HepG2 (cell line): ENCODE measurements around the gene SEMA4A. TPM values are rescaled to one million over a fixed set of nuclear protein-coding genes. Genes with fewer than 3 reads are reported as not detected.

ENCODE experiments used
- ATAC-seq: fragments of 200-7000 bp; cut with Tn5 transposase; 3 replicates; pipeline ENCODE4 v1.9.1; 2020; ENCODE audit warnings: mild to moderate bottlenecking, moderate library complexity
- BruUV-seq: library from RNA; stranded (reverse); fragments of 400-500 nt; replicated peaks from 2 replicates; lab custom pipeline; 2021; lab: Mats Ljungman, UMichigan
- CTCF ChIA-PET: fragments of 300-600 bp; formaldehyde crosslinking; extraction: SDS; loops from one replicate; lab custom pipeline; 2021; ENCODE audit warnings: low total read pairs, inconsistent platforms, low intra/inter-chr PET ratio; lab: Yijun Ruan, JAX
- POLR2A ChIA-PET: fragments of 350-600 bp; sonication (Branson Sonifier 250); formaldehyde crosslinking; loops from one replicate; lab custom pipeline; 2020; ENCODE audit warnings: antibody characterized with exemption, inconsistent platforms; lab: Yijun Ruan, JAX
- DNase-seq: peaks from one replicate; pipeline ENCODE4 v3.0.0-alpha.2; 2015; ENCODE audit warnings: low spot score
- FAIRE-seq: peaks from 3 replicates; lab custom pipeline; 2011; peaks lifted over from hg19 to GRCh38; lab: Jason Lieb, UNC
- H2AFZ ChIP-seq: one replicate; pipeline ENCODE4 v1.6.1; 2011; ENCODE audit warnings: low read length, inconsistent platforms
- H3K27ac ChIP-seq: fragments of 300-600 bp; 3 replicates; pipeline ENCODE4 v1.8.0; 2011; ENCODE audit warnings: mixed run types, mild to moderate bottlenecking, mixed read lengths, low read length, inconsistent platforms; ENCODE audit not compliant: insufficient read depth; ENCODE audit errors: extremely low read length
- H3K27me3 ChIP-seq, 2 experiments: fragments of 200-600 bp in 1 of 2; 2 replicates in 1 of 2; 3 replicates in 1 of 2; pipeline versions ENCODE4 v1.6.0 to v1.8.0; 2011; ENCODE audit warnings: low read length in 2 of 2, mild to moderate bottlenecking in 2 of 2, moderate library complexity in 2 of 2, inconsistent platforms in 1 of 2; ENCODE audit not compliant: insufficient read depth in 2 of 2, control insufficient read depth in 1 of 2
- H3K36me3 ChIP-seq, 2 experiments: fragments of 200-600 bp in 1 of 2; replicated peaks in 1 of 2; 2 replicates in 1 of 2; 3 replicates in 1 of 2; pipeline versions ENCODE4 v1.5.1 to v1.8.0; 2011; ENCODE audit warnings: low read length in 2 of 2, inconsistent platforms in 1 of 2; ENCODE audit not compliant: insufficient read depth in 2 of 2, control insufficient read depth in 1 of 2
- H3K4me1 ChIP-seq: 2 replicates; pipeline ENCODE4 v1.5.1; 2012; ENCODE audit warnings: low read length, inconsistent platforms; ENCODE audit not compliant: insufficient read depth
- H3K4me2 ChIP-seq: 2 replicates; pipeline ENCODE4 v1.6.0; 2011; ENCODE audit warnings: low read depth, low read length, inconsistent platforms
- H3K4me3 ChIP-seq, 3 experiments: fragments of 200-600 bp in 1 of 3; sonication (generic), shearing (Covaris generic) in 1 of 3; replicated peaks in 1 of 3; 2 replicates each; pipeline ENCODE4 v1.5.1; 2011 to 2016; ENCODE audit warnings: low read length in 3 of 3, inconsistent platforms in 2 of 3, low read depth in 2 of 3, mild to moderate bottlenecking in 2 of 3, control low read depth in 1 of 3, mixed read lengths in 1 of 3; ENCODE audit not compliant: insufficient read depth in 1 of 3
- H3K79me2 ChIP-seq: one replicate; pipeline ENCODE4 v1.6.1; 2011; ENCODE audit warnings: low read length, inconsistent platforms; ENCODE audit not compliant: insufficient read depth
- H3K9ac ChIP-seq: 2 replicates; pipeline ENCODE4 v1.6.0; 2011; ENCODE audit warnings: mild to moderate bottlenecking, low read depth, low read length, inconsistent platforms; ENCODE audit not compliant: insufficient read depth
- H3K9me3 ChIP-seq: 2 replicates; pipeline ENCODE4 v1.5.1; 2012; ENCODE audit warnings: mild to moderate bottlenecking, low read length
- H4K20me1 ChIP-seq: 2 replicates; pipeline ENCODE4 v1.6.0; 2011; ENCODE audit warnings: inconsistent platforms, mild to moderate bottlenecking, low read length, moderate library complexity; ENCODE audit not compliant: insufficient read depth
- FOSL2 ChIP-seq: sonication (generic); formaldehyde crosslinking; IDR thresholded peaks from 2 replicates; pipeline ENCODE4 v1.4.0; 2020; ENCODE audit warnings: missing genetic modification reagents
- GATAD1 ChIP-seq: IDR thresholded peaks from 2 replicates; pipeline ENCODE4 v1.6.1; 2016; ENCODE audit warnings: missing genetic modification reagents, missing compliant biosample characterization
- HES4 ChIP-seq: sonication (generic); formaldehyde crosslinking; IDR thresholded peaks from 2 replicates; pipeline ENCODE4 v1.9.0; 2021; ENCODE audit warnings: mild to moderate bottlenecking, missing genetic modification reagents, borderline replicate concordance
- HMG20A ChIP-seq: IDR thresholded peaks from 2 replicates; pipeline ENCODE4 v1.6.1; 2016; ENCODE audit warnings: borderline replicate concordance
- IKZF4 ChIP-seq: sonication (generic); formaldehyde crosslinking; IDR thresholded peaks from 2 replicates; pipeline ENCODE4 v1.5.1; 2020; ENCODE audit warnings: borderline replicate concordance, mild to moderate bottlenecking, low read depth, missing genetic modification reagents; ENCODE audit errors: not compliant biosample characterization
- KMT2A ChIP-seq: sonication (generic); formaldehyde crosslinking; IDR thresholded peaks from 2 replicates; pipeline ENCODE4 v1.4.0; 2020; ENCODE audit warnings: missing genetic modification reagents
- MAX ChIP-seq: IDR thresholded peaks from 2 replicates; pipeline ENCODE4 v1.6.1; 2012; ENCODE audit warnings: inconsistent platforms
- MED1 ChIP-seq: sonication (generic); formaldehyde crosslinking; IDR thresholded peaks from 2 replicates; pipeline ENCODE4 v1.4.0; 2020; ENCODE audit warnings: missing genetic modification reagents
- MTA1 ChIP-seq: sonication (generic); formaldehyde crosslinking; IDR thresholded peaks from 2 replicates; pipeline ENCODE4 v1.4.0; 2020; ENCODE audit warnings: missing genetic modification reagents, mild to moderate bottlenecking, borderline replicate concordance
- SOX13 ChIP-seq, 3 experiments: fragments of 450-650 bp in 1 of 3; sonication (generic) in 1 of 3; formaldehyde crosslinking in 1 of 3; IDR thresholded peaks in 2 of 3; conservative IDR thresholded peaks in 1 of 3; 2 replicates each; pipeline versions ENCODE4 v1.5.0 to v1.6.1; 2016 to 2020; ENCODE audit warnings: antibody characterized with exemption in 1 of 3, mild to moderate bottlenecking in 1 of 3, missing compliant biosample characterization in 1 of 3, missing genetic modification reagents in 1 of 3, moderate library complexity in 1 of 3
- TBX2 ChIP-seq: sonication (generic); formaldehyde crosslinking; IDR thresholded peaks from 2 replicates; pipeline ENCODE4 v1.5.0; 2020; ENCODE audit warnings: missing genetic modification reagents, mild to moderate bottlenecking, borderline replicate concordance
- TGIF2 ChIP-seq: IDR thresholded peaks from 2 replicates; pipeline ENCODE4 v1.6.1; 2016; ENCODE audit warnings: control low read depth, missing compliant biosample characterization
- ZFP82 ChIP-seq: sonication (generic); formaldehyde crosslinking; IDR thresholded peaks from 2 replicates; pipeline ENCODE4 v1.5.1; 2020; ENCODE audit warnings: mild to moderate bottlenecking, missing genetic modification reagents, borderline replicate concordance
- ZFX ChIP-seq: sonication (generic); formaldehyde crosslinking; IDR thresholded peaks from 2 replicates; pipeline ENCODE4 v1.4.0; 2020; ENCODE audit warnings: mild to moderate bottlenecking, low read depth, missing genetic modification reagents, moderate library complexity
- ZNF34 ChIP-seq: sonication (generic); formaldehyde crosslinking; IDR thresholded peaks from 2 replicates; pipeline ENCODE4 v1.4.0; 2020; ENCODE audit warnings: mild to moderate bottlenecking, missing genetic modification reagents, borderline replicate concordance
- ZNF546 ChIP-seq: sonication (generic); formaldehyde crosslinking; conservative IDR thresholded peaks from 2 replicates; pipeline ENCODE4 v1.8.1; 2023; ENCODE audit warnings: mild to moderate bottlenecking, missing genetic modification reagents
- ZNF550 ChIP-seq: sonication (generic); formaldehyde crosslinking; IDR thresholded peaks from 2 replicates; pipeline ENCODE4 v1.4.0; 2020; ENCODE audit warnings: mild to moderate bottlenecking, missing genetic modification reagents, borderline replicate concordance
- WGBS: methylation state at CpG from one replicate; pipeline ENCODE4 v1.1.6; 2017; ENCODE audit warnings: low lambda C conversion rate; 5-methylcytosine and 5-hydroxymethylcytosine counted together
- in situ Hi-C: cut with HindIII; loops from 2 replicates; pipeline ENCODE4 v1.10.0; 2017; ENCODE audit warnings: low pct_unique_long_range_greater_than_20kb; ENCODE audit not compliant: extremely low pct_ligation_motif_present
- intact Hi-C: fragments of 100-400 bp; cut with micrococcal nuclease; formaldehyde crosslinking; loops from one replicate; pipeline ENCODE4 v1.10.0; 2022; ENCODE audit not compliant: unreplicated experiment
- polyA plus RNA-seq, 8 experiments: library from polyadenylated mRNA; depleted of rRNA in 3 of 8; stranded (reverse) in 7 of 8; unstranded in 1 of 8; fragments of >200 nt; fragmentation: Illumina TruSeq in 4 of 8; extraction: Trizol in 4 of 8; gene quantifications; 2 replicates each; pipeline versions ENCODE4 v1.2.1 to v1.2.3, GENCODE V29; 2011 to 2016; ENCODE audit warnings: low read depth in 4 of 8, missing spikeins in 1 of 8, mixed read lengths in 1 of 8; ENCODE audit not compliant: insufficient read depth in 1 of 8
- total RNA-seq, 5 experiments: library from RNA; depleted of rRNA; stranded (reverse); fragments of >200 nt; fragmentation: Illumina TruSeq; extraction: Trizol; gene quantifications; 2 replicates each; pipeline ENCODE4 v1.2.3, GENCODE V29; 2016; ENCODE audit warnings: low read depth in 1 of 5
- TF ChIP-seq, protein P1 (sequence below): sonication (generic); formaldehyde crosslinking; IDR thresholded peaks from 2 replicates; pipeline ENCODE4 v1.4.0; 2020; ENCODE audit warnings: missing genetic modification reagents
- TF ChIP-seq, protein P2 (sequence below): sonication (generic); formaldehyde crosslinking; IDR thresholded peaks from 2 replicates; pipeline ENCODE4 v1.4.0; 2020; ENCODE audit warnings: mild to moderate bottlenecking, missing genetic modification reagents

Gene SEMA4A
- total and polyA plus RNA-seq, 2 of the 13 experiments (the other 11 are each of a cell fraction or from before 2014, with no cell fraction given) = 0.09 to 0.20 TPM

- ATAC-seq (peak; percentile 82), FAIRE-seq (peak; percentile 91), DNase-seq (peak; percentile 93)
- no TSS peak for BruUV-seq
- in situ Hi-C loops (no loop called here), intact Hi-C loops (loop anchor here (2.0 kb wide), 1 partner anchor 19 kb away; no protein-coding TSS in a partner anchor)
- ChIA-PET POLR2A (interaction anchor here (1.0 to 3.5 kb wide), 8 partner anchors 10 to 181 kb away, joined by 3 to 44 read pairs (median 5); partner anchors contain the start of genes LMNA and PMF1), CTCF (interaction anchor here (1.6 kb wide), 1 partner anchor 33 kb away, joined by 5 read pairs; no protein-coding TSS in a partner anchor)
- Histone ChIP-seq H3K79me2 (peaks cover 93% of the 10 kb centered on the region), H3K4me2 (peak overlapping the region; percentile 93), H3K9me3 (no peaks in the 10 kb centered on the region), H3K9ac (peak overlapping the region; percentile 80), H4K20me1 (no peaks in the 10 kb centered on the region; the same call in 1 of the 2 replicates), H3K4me1 (peaks cover 100% of the 10 kb centered on the region), H2AFZ (no peak overlapping the region), H3K27me3 (no peaks in the 10 kb centered on the region), H3K36me3 (peaks cover 3 to 21% of the 10 kb centered on the region in 2 experiments; a peak in 4 of 5 replicates), H3K4me3 (peak overlapping the region in 2 of 3 experiments; percentile 32 to 66; a peak in 4 of 6 replicates), H3K27ac (peak overlapping the region; percentile 96)
- 25% methylated on average over 12 of the region's 14 CpGs for WGBS
- TF ChIP-seq MED1 (CRISPR knock-in tag) (peak; percentile 78), FOSL2 (CRISPR knock-in tag) (peak; percentile 94), MAX (peak; percentile 73; the same call in 1 of the 2 replicates), TBX2 (peak; percentile 54; the same call in 1 of the 2 replicates), ZNF34 (CRISPR knock-in tag) (0 out of 2 replicates have a peak, but pooled peaks have one; percentile 14), ZFP82 (CRISPR knock-in tag) (no peak), IKZF4 (CRISPR knock-in tag) (no peak), MTA1 (CRISPR knock-in tag) (peak; percentile 70; the same call in 1 of the 2 replicates), ZFX (CRISPR knock-in tag) (peak; percentile 76), ZNF550 (CRISPR knock-in tag) (0 out of 2 replicates have a peak, but pooled peaks have one; percentile 23), TGIF2 (CRISPR knock-in tag) (0 out of 2 replicates have a peak, but pooled peaks have one; percentile 21), ZNF546 (CRISPR knock-in tag) (no peak), HMG20A (CRISPR knock-in tag) (no peak), HES4 (no peak), KMT2A (CRISPR knock-in tag) (peak; percentile 43; the same call in 1 of the 2 replicates), GATAD1 (peak; percentile 24; the same call in 1 of the 2 replicates), SOX13 (IDR thresholded peaks at IDR 0.05) (no peak), SOX13 (CRISPR knock-in tag; conservative IDR thresholded peaks at IDR 0.05 in 1 of 2, IDR thresholded peaks at IDR 0.05 in 1 of 2) (peak in 1 of 2 experiments; percentile 83; a peak in 2 of 4 replicates)
- TF ChIP-seq, protein P1, sequence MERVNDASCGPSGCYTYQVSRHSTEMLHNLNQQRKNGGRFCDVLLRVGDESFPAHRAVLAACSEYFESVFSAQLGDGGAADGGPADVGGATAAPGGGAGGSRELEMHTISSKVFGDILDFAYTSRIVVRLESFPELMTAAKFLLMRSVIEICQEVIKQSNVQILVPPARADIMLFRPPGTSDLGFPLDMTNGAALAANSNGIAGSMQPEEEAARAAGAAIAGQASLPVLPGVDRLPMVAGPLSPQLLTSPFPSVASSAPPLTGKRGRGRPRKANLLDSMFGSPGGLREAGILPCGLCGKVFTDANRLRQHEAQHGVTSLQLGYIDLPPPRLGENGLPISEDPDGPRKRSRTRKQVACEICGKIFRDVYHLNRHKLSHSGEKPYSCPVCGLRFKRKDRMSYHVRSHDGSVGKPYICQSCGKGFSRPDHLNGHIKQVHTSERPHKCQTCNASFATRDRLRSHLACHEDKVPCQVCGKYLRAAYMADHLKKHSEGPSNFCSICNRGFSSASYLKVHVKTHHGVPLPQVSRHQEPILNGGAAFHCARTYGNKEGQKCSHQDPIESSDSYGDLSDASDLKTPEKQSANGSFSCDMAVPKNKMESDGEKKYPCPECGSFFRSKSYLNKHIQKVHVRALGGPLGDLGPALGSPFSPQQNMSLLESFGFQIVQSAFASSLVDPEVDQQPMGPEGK = peak; percentile 89
- TF ChIP-seq, protein P2, sequence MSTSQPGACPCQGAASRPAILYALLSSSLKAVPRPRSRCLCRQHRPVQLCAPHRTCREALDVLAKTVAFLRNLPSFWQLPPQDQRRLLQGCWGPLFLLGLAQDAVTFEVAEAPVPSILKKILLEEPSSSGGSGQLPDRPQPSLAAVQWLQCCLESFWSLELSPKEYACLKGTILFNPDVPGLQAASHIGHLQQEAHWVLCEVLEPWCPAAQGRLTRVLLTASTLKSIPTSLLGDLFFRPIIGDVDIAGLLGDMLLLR (CRISPR knock-in tag) = 0 out of 2 replicates have a peak, but pooled peaks have one; percentile 37
Observed at GRCh38 chr1:156123356-156124196, 29.8 kb upstream of the SEMA4A start.
